Measurements from ENCODE around the gene TTLL6. TPM values are rescaled to one million over a fixed set of nuclear protein-coding genes. Genes with fewer than 3 reads are reported as not detected.

The TTLL6 gene
- total and polyA plus RNA-seq, 2 of the 4 experiments (the other 2 are of a cell fraction), result not detected

- H2AK9ac ChIP-seq (replicated peaks; ENCODE audit: low read depth, low read length, poor library complexity), result no peak overlapping the region
- POLR2A ChIA-PET (ENCODE audit: unreplicated experiment), result no interaction called here
- no peaks in the 10 kb centered on the region for H3K9me1 ChIP-seq (ENCODE audit: insufficient read depth, low read length)
- H3K27me3 ChIP-seq (ENCODE audit: control insufficient read depth, insufficient read depth, low read length), result peaks cover 92% of the 10 kb centered on the region
- WGBS, 2 experiments (ENCODE audit: extremely low coverage in 2 of 2, insufficient read length in 1 of 2), result 4% methylated on average over 5 of the region's 21 CpGs; no CpG with 5 or more reads in 1 of the 2 experiments
- TF ChIP-seq MXI1 (IDR thresholded peaks at IDR 0.05; ENCODE audit: borderline replicate concordance, low read depth, low read length) (no peak), ELK1 (IDR thresholded peaks at IDR 0.05; ENCODE audit: borderline replicate concordance, low read depth, low read length) (no peak), MAZ (IDR thresholded peaks at IDR 0.05; ENCODE audit: borderline replicate concordance, low read depth, low read length) (no peak), CEBPB (IDR thresholded peaks at IDR 0.05; ENCODE audit: low read depth, low read length) (no peak), BHLHE40 (IDR thresholded peaks at IDR 0.05; ENCODE audit: low read depth, low read length) (no peak), RCOR1 (IDR thresholded peaks at IDR 0.05; ENCODE audit: insufficient replicate concordance, low read length) (no peak), POLR2A (IDR thresholded peaks at IDR 0.05; ENCODE audit: low read depth, low read length) (no peak), MAFK (IDR thresholded peaks at IDR 0.05; ENCODE audit: low read depth, low read length) (no peak), CHD1 (IDR thresholded peaks at IDR 0.05; ENCODE audit: low read depth, low read length) (no peak), RAD21 (IDR thresholded peaks at IDR 0.05; ENCODE audit: low read length) (no peak), NFE2L2 (IDR thresholded peaks at IDR 0.05; ENCODE audit: low read depth, low read length) (no peak), SMC3 (IDR thresholded peaks at IDR 0.05; ENCODE audit: low read depth, low read length) (no peak), FOS (IDR thresholded peaks at IDR 0.05; ENCODE audit: low read depth, low read length) (no peak), RFX5 (IDR thresholded peaks at IDR 0.05; ENCODE audit: low read depth, low read length) (no peak)
- TF ChIP-seq, protein P1, sequence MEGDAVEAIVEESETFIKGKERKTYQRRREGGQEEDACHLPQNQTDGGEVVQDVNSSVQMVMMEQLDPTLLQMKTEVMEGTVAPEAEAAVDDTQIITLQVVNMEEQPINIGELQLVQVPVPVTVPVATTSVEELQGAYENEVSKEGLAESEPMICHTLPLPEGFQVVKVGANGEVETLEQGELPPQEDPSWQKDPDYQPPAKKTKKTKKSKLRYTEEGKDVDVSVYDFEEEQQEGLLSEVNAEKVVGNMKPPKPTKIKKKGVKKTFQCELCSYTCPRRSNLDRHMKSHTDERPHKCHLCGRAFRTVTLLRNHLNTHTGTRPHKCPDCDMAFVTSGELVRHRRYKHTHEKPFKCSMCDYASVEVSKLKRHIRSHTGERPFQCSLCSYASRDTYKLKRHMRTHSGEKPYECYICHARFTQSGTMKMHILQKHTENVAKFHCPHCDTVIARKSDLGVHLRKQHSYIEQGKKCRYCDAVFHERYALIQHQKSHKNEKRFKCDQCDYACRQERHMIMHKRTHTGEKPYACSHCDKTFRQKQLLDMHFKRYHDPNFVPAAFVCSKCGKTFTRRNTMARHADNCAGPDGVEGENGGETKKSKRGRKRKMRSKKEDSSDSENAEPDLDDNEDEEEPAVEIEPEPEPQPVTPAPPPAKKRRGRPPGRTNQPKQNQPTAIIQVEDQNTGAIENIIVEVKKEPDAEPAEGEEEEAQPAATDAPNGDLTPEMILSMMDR (conservative IDR thresholded peaks at IDR 0.05; ENCODE audit: low read depth, low read length), result no peak
- TF ChIP-seq, protein P2, sequence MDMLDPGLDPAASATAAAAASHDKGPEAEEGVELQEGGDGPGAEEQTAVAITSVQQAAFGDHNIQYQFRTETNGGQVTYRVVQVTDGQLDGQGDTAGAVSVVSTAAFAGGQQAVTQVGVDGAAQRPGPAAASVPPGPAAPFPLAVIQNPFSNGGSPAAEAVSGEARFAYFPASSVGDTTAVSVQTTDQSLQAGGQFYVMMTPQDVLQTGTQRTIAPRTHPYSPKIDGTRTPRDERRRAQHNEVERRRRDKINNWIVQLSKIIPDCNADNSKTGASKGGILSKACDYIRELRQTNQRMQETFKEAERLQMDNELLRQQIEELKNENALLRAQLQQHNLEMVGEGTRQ (IDR thresholded peaks at IDR 0.05; ENCODE audit: low read depth, low read length), result no peak
- no peak overlapping the region for H3K4me2 ChIP-seq (ENCODE audit: low read depth, low read length)
- H2AK5ac ChIP-seq (ENCODE audit: low read depth, low read length), result no peak overlapping the region
- ATAC-seq (ENCODE audit: low read depth) (no peak), DNase-seq (no peak)
- H2BK20ac ChIP-seq (ENCODE audit: low read depth, low read length), result no peak overlapping the region
- no peak overlapping the region for H3K18ac ChIP-seq (ENCODE audit: low read depth, low read length)
- no peak overlapping the region for H2BK5ac ChIP-seq (ENCODE audit: low read depth, low read length, poor library complexity, severe bottlenecking)
- no peak overlapping the region for H3K27ac ChIP-seq (ENCODE audit: insufficient read depth, low read length)
- no peak overlapping the region for H4K5ac ChIP-seq (ENCODE audit: low read depth, low read length)
- H2BK120ac ChIP-seq (ENCODE audit: low read depth, low read length), result no peak overlapping the region
- CTCF ChIA-PET, result no interaction called here
- H4K20me1 ChIP-seq (ENCODE audit: insufficient read depth, low read length), result peaks cover 19% of the 10 kb centered on the region; the same call in 1 of the 2 replicates
- H3K4me1 ChIP-seq (ENCODE audit: control insufficient read depth, insufficient read depth, low read length), result no peaks in the 10 kb centered on the region
- no peak overlapping the region for H3K4me3 ChIP-seq (ENCODE audit: insufficient read depth, low read depth, low read length)
- H3K23ac ChIP-seq (ENCODE audit: low read depth, low read length), result no peak overlapping the region
- no peak overlapping the region for H3K14ac ChIP-seq (replicated peaks; ENCODE audit: low read depth, low read length)
- in situ Hi-C loops (cut with MboI; ENCODE audit: low sequenced_read_pairs), result no loop called here
- H3K9ac ChIP-seq (ENCODE audit: low read depth, low read length), result no peak overlapping the region
- no peak overlapping the region for H4K8ac ChIP-seq (ENCODE audit: low read depth in 2 of 2, low read length in 2 of 2)
- H3K4ac ChIP-seq (ENCODE audit: low read depth, low read length), result no peak overlapping the region
- H3K9me3 ChIP-seq (ENCODE audit: control insufficient read depth, insufficient read depth, low read length), result peaks cover 8% of the 10 kb centered on the region
- no peaks in the 10 kb centered on the region for H3K79me1 ChIP-seq (ENCODE audit: low read depth in 1 of 2, low read length in 2 of 2)
- no peak overlapping the region for H2AFZ ChIP-seq (replicated peaks; ENCODE audit: low read length, poor library complexity)
- H3K56ac ChIP-seq (ENCODE audit: extremely low read depth, insufficient read depth, low read length), result no peak overlapping the region
- no peaks in the 10 kb centered on the region for H3K36me3 ChIP-seq (ENCODE audit: control insufficient read depth, insufficient read depth, low read length)
- dilution Hi-C loops (cut with HindIII; ENCODE audit: low sequenced_read_pairs, unreplicated experiment), result no loop called here
- BruUV-seq (replicated peaks), result no TSS peak
- no peak overlapping the region for H4K91ac ChIP-seq (ENCODE audit: insufficient read depth, low read depth, low read length)
- intact Hi-C loops (cut with micrococcal nuclease), result no loop called here
- H2BK15ac ChIP-seq (ENCODE audit: low read depth, low read length), result no peak overlapping the region
Observed at GRCh38 chr17:48746916-48747444, 70.0 kb downstream of the TTLL6 start.
